GM12875 (cell line): Measurements from ENCODE around the gene NEUROG3.

Experiments used
- H3K4me3 ChIP-seq: one replicate; pipeline ENCODE4 v1.5.1; 2011; ENCODE audit warnings: low read depth, low read length, control low read depth
- CTCF ChIP-seq: IDR thresholded peaks from 2 replicates; pipeline ENCODE4 v1.5.1; 2011; ENCODE audit warnings: low read depth, mild to moderate bottlenecking, control low read depth, inconsistent platforms, low read length, moderate library complexity, borderline replicate concordance; ENCODE audit not compliant: insufficient read depth

NEUROG3 gene

GRCh38 chr10:69571618-69572158 lies 1.5 kb downstream of the NEUROG3 start:
- TF ChIP-seq CTCF = no peak
- no peak overlapping the region for H3K4me3 ChIP-seq

- H3K4me3 ChIP-seq = no peak overlapping the region
- no peak for TF ChIP-seq CTCF
Observed at GRCh38 chr10:69570050-69570816, 3.0 kb downstream of the NEUROG3 start.

- no peak for TF ChIP-seq CTCF
- no peak overlapping the region for H3K4me3 ChIP-seq
Observed at GRCh38 chr10:69569396-69569934, 3.8 kb downstream of the NEUROG3 start.

GRCh38 chr10:69568472-69569395 lies 4.5 kb downstream of the NEUROG3 start:
- TF ChIP-seq CTCF = no peak
- H3K4me3 ChIP-seq = no peak overlapping the region

GRCh38 chr10:69567920-69568319 lies 5.3 kb downstream of the NEUROG3 start:
- no peak for TF ChIP-seq CTCF
- no peak overlapping the region for H3K4me3 ChIP-seq

GRCh38 chr10:69562731-69563254 lies 10.4 kb downstream of the NEUROG3 start:
- no peak for TF ChIP-seq CTCF
- no peak overlapping the region for H3K4me3 ChIP-seq
